Thyroid gland (tissue), 4 donors: ENCODE results near the gene B4GALT3. TPM values are rescaled to one million over a fixed set of nuclear protein-coding genes. Genes with fewer than 3 reads are reported as not detected.

Experiments
- DNase-seq, 2 donors: peaks; one replicate each; pipeline ENCODE4 v3.0.0-alpha.2; 2019
- H3K27ac ChIP-seq, 3 donors: fragments of 200-600 bp; sonication (generic); 1 replicate in 2 of 3; 2 replicates in 1 of 3; pipeline ENCODE4 v1.5.1; 2016 to 2019; ENCODE audit warnings: mild to moderate bottlenecking in 1 of 3, moderate library complexity in 1 of 3
- H3K27me3 ChIP-seq: fragments of 200-600 bp; sonication (generic); one replicate; pipeline ENCODE4 v1.5.1; 2019
- H3K36me3 ChIP-seq, 2 donors: fragments of 200-600 bp; sonication (generic); one replicate each; pipeline ENCODE4 v1.5.1; 2016 to 2019
- H3K4me1 ChIP-seq, 2 donors: fragments of 200-600 bp; sonication (generic); one replicate each; pipeline ENCODE4 v1.5.1; 2017 to 2019
- H3K4me3 ChIP-seq, 3 donors: fragments of 200-600 bp; sonication (generic); replicated peaks in 1 of 3; 1 replicate in 2 of 3; 2 replicates in 1 of 3; pipeline ENCODE4 v1.5.1; 2016; ENCODE audit warnings: mild to moderate bottlenecking in 1 of 3
- H3K9me3 ChIP-seq: fragments of 200-600 bp; sonication (generic); one replicate; pipeline ENCODE4 v1.5.1; 2017
- CTCF ChIP-seq, 6 experiments: fragments of 200-600 bp in 3 of 6; fragments of 450-650 bp in 3 of 6; sonication (generic) in 3 of 6; IDR thresholded peaks; one replicate each; pipeline ENCODE4 v1.5.1; 2016 to 2019; ENCODE audit warnings: antibody characterized with exemption in 6 of 6, mild to moderate bottlenecking in 2 of 6, inconsistent platforms in 1 of 6, moderate library complexity in 1 of 6
- POLR2A ChIP-seq, 2 donors: fragments of 450-650 bp; IDR thresholded peaks; one replicate each; pipeline ENCODE4 v1.6.1; 2017; ENCODE audit warnings: antibody characterized with exemption in 2 of 2, mild to moderate bottlenecking in 2 of 2, moderate library complexity in 1 of 2
- WGBS, 2 donors: methylation state at CpG; one replicate each; pipeline ENCODE4 v1.1.5; 2017; 5-methylcytosine and 5-hydroxymethylcytosine counted together
- intact Hi-C: fragments of 100-400 bp; cut with DNase I; formaldehyde crosslinking; loops from one replicate; pipeline ENCODE4 v1.15.1; 2023
- total RNA-seq, 4 donors: library from RNA; depleted of rRNA; stranded (reverse); fragments of >200 nt; gene quantifications; one replicate each; pipeline ENCODE4 v1.2.3, GENCODE V29; 2016

The B4GALT3 gene
- total RNA-seq, 4 donors from 2014 or later, result 24.1 to 34.0 (median 29.2) TPM

- no peak overlapping the region for H3K4me3 ChIP-seq
These were observed 14.7 kb upstream of the B4GALT3 start for GRCh38 chr1:161191971-161192370.

GRCh38 chr1:161190962-161191521, 13.7 kb upstream of the B4GALT3 start:
- TF ChIP-seq POLR2A (IDR thresholded peaks at IDR 0.05), result no peak
- TF ChIP-seq CTCF (IDR thresholded peaks at IDR 0.05), result no peak
- no peak for DNase-seq
- peaks cover 0 to 8% of the 10 kb centered on the region in 2 donors for H3K4me1 ChIP-seq
- no peaks in the 10 kb centered on the region for H3K27me3 ChIP-seq
- H3K9me3 ChIP-seq, result no peaks in the 10 kb centered on the region
- 42 to 47% methylated on average over 2 to 17 of the region's 22 CpGs for WGBS, 2 donors
- intact Hi-C loops, result loop anchor here (10.0 kb wide), 1 partner anchor 194 kb away; no protein-coding TSS in a partner anchor
- no peak overlapping the region for H3K27ac ChIP-seq
- H3K36me3 ChIP-seq, result no peaks in the 10 kb centered on the region
- H3K4me3 ChIP-seq, result no peak overlapping the region

More at GRCh38 chr1:161191971-161192370, 14.7 kb upstream of the B4GALT3 start:
- H3K27ac ChIP-seq, result no peak overlapping the region
- 65 to 68% methylated on average over 8 of the region's 8 CpGs for WGBS, 2 donors
- H3K36me3 ChIP-seq, result no peaks in the 10 kb centered on the region
- H3K27me3 ChIP-seq, result no peaks in the 10 kb centered on the region
- DNase-seq, result no peak
- H3K4me1 ChIP-seq, result peaks cover 0 to 7% of the 10 kb centered on the region in 2 donors
- H3K9me3 ChIP-seq, result no peaks in the 10 kb centered on the region
- TF ChIP-seq CTCF (IDR thresholded peaks at IDR 0.05) (no peak), POLR2A (IDR thresholded peaks at IDR 0.05) (no peak)
- intact Hi-C loops, result loop anchor here (10.0 kb wide), 1 partner anchor 193 kb away; no protein-coding TSS in a partner anchor

GRCh38 chr1:161189036-161189435, 11.7 kb upstream of the B4GALT3 start:
- intact Hi-C loops, result no loop called here
- DNase-seq, result no peak
- H3K4me3 ChIP-seq, result no peak overlapping the region
- no peaks in the 10 kb centered on the region for H3K36me3 ChIP-seq
- TF ChIP-seq CTCF (IDR thresholded peaks at IDR 0.05) (no peak), POLR2A (IDR thresholded peaks at IDR 0.05) (no peak)
- no peaks in the 10 kb centered on the region for H3K9me3 ChIP-seq
- 86 to 90% methylated on average over 5 of the region's 5 CpGs for WGBS, 2 donors
- H3K4me1 ChIP-seq, result peaks cover 0 to 16% of the 10 kb centered on the region in 2 donors
- H3K27ac ChIP-seq, result no peak overlapping the region
- no peaks in the 10 kb centered on the region for H3K27me3 ChIP-seq

GRCh38 chr1:161188381-161188780, 11.1 kb upstream of the B4GALT3 start:
- Histone ChIP-seq H3K9me3 (no peaks in the 10 kb centered on the region), H3K4me3 (no peak overlapping the region), H3K4me1 (peaks cover 0 to 13% of the 10 kb centered on the region in 2 donors), H3K36me3 (no peaks in the 10 kb centered on the region), H3K27me3 (no peaks in the 10 kb centered on the region), H3K27ac (no peak overlapping the region)
- 80 to 82% methylated on average over 6 of the region's 6 CpGs for WGBS, 2 donors
- no peak for DNase-seq
- intact Hi-C loops, result no loop called here
- no peak for TF ChIP-seq POLR2A (IDR thresholded peaks at IDR 0.05)

- 68 to 79% methylated on average over 3 of the region's 3 CpGs for WGBS, 2 donors
- Histone ChIP-seq H3K36me3 (no peaks in the 10 kb centered on the region), H3K4me3 (no peak overlapping the region), H3K9me3 (no peaks in the 10 kb centered on the region), H3K27me3 (no peaks in the 10 kb centered on the region), H3K4me1 (peaks cover 0 to 8% of the 10 kb centered on the region in 2 donors), H3K27ac (no peak overlapping the region)
- intact Hi-C loops, result no loop called here
- no peak for DNase-seq
- TF ChIP-seq POLR2A (IDR thresholded peaks at IDR 0.05), result no peak
- no peak for TF ChIP-seq CTCF (IDR thresholded peaks at IDR 0.05)
These were observed 10.0 kb upstream of the B4GALT3 start for GRCh38 chr1:161187311-161187710.
